Measurements from ENCODE around the gene MED26. TPM values are rescaled to one million over a fixed set of nuclear protein-coding genes. Genes with fewer than 3 reads are reported as not detected.

MED26 gene
- total and polyA plus RNA-seq, 2 of the 13 experiments (the other 11 are each of a cell fraction or from before 2014, with no cell fraction given), result 3.5 to 3.8 TPM

DNA sequence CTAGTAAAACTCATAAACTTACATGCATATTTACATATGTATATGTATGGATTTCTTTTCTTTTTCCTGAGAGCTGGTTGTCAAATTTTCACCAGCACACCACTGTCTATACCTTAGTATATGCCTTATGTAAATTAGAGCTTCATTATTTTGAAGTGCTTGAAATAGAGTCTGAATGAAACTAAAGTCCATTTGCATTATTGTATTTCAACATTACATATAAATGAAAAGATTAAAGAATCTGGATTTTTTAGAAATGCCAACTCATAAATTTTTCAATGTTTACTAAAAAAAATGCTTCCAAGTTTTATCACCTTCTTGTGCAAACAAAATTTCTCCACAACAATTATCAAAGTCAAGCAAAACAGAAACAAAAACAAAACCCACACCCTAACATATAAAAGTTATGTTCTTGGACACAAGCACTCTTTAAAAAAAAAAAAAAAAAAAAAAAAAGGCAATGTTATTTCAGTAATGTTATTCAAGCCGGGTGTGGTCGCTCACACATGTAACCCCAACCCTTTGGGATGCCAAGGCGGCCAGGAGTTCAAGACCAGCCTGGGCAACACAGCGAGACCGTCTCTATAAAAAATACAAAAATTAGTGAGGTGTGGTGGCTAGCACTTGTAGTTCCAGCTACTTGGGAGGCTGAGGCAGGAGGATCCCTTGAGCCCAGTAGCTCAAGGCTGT is 18.3 kb downstream of the MED26 start (continued):
- TF ChIP-seq, protein P1, sequence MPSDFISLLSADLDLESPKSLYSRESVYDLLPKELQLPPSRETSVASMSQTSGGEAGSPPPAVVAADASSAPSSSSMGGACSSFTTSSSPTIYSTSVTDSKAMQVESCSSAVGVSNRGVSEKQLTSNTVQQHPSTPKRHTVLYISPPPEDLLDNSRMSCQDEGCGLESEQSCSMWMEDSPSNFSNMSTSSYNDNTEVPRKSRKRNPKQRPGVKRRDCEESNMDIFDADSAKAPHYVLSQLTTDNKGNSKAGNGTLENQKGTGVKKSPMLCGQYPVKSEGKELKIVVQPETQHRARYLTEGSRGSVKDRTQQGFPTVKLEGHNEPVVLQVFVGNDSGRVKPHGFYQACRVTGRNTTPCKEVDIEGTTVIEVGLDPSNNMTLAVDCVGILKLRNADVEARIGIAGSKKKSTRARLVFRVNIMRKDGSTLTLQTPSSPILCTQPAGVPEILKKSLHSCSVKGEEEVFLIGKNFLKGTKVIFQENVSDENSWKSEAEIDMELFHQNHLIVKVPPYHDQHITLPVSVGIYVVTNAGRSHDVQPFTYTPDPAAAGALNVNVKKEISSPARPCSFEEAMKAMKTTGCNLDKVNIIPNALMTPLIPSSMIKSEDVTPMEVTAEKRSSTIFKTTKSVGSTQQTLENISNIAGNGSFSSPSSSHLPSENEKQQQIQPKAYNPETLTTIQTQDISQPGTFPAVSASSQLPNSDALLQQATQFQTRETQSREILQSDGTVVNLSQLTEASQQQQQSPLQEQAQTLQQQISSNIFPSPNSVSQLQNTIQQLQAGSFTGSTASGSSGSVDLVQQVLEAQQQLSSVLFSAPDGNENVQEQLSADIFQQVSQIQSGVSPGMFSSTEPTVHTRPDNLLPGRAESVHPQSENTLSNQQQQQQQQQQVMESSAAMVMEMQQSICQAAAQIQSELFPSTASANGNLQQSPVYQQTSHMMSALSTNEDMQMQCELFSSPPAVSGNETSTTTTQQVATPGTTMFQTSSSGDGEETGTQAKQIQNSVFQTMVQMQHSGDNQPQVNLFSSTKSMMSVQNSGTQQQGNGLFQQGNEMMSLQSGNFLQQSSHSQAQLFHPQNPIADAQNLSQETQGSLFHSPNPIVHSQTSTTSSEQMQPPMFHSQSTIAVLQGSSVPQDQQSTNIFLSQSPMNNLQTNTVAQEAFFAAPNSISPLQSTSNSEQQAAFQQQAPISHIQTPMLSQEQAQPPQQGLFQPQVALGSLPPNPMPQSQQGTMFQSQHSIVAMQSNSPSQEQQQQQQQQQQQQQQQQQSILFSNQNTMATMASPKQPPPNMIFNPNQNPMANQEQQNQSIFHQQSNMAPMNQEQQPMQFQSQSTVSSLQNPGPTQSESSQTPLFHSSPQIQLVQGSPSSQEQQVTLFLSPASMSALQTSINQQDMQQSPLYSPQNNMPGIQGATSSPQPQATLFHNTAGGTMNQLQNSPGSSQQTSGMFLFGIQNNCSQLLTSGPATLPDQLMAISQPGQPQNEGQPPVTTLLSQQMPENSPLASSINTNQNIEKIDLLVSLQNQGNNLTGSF (CRISPR knock-in tag; IDR thresholded peaks at IDR 0.05), result no peak
- TF ChIP-seq LRRFIP1 (CRISPR knock-in tag; conservative IDR thresholded peaks at IDR 0.05), result no peak

- 0 out of 2 replicates have a peak, but pooled peaks cover 6% of the 10 kb centered on the region for H3K4me1 ChIP-seq (ENCODE audit: insufficient read depth, low read length)
- in situ Hi-C loops (cut with HindIII; ENCODE audit: extremely low pct_ligation_motif_present, low pct_unique_long_range_greater_than_20kb), result no loop called here
- POLR2A ChIA-PET, result no interaction called here
- H3K36me3 ChIP-seq (replicated peaks in 1 of 2; ENCODE audit: control insufficient read depth in 1 of 2, insufficient read depth in 2 of 2, low read length in 2 of 2), result peaks cover 0 to 1% of the 10 kb centered on the region in 2 experiments; a peak in 3 of 5 replicates
- no peak for TF ChIP-seq ZNF749 (CRISPR knock-in tag; IDR thresholded peaks at IDR 0.05; ENCODE audit: borderline replicate concordance)
- TF ChIP-seq, protein P2, sequence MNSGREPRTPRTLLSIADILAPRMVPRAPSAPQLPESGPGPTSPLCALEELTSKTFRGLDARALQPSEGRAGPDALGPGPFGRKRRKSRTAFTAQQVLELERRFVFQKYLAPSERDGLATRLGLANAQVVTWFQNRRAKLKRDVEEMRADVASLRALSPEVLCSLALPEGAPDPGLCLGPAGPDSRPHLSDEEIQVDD (CRISPR knock-in tag; IDR thresholded peaks at IDR 0.05; ENCODE audit: borderline replicate concordance), result no peak
- no peak overlapping the region for H3K4me2 ChIP-seq (ENCODE audit: low read depth, low read length)
- no peak overlapping the region for H3K9ac ChIP-seq (ENCODE audit: insufficient read depth, low read depth, low read length)
- FAIRE-seq (no peak), ATAC-seq (no peak), DNase-seq (ENCODE audit: low spot score) (no peak)
- 100% methylated on average over 1 of the region's 1 CpG for WGBS (ENCODE audit: low lambda C conversion rate)
- intact Hi-C loops (cut with micrococcal nuclease; ENCODE audit: unreplicated experiment), result no loop called here
- H3K27me3 ChIP-seq (ENCODE audit: control insufficient read depth in 1 of 2, insufficient read depth in 2 of 2, low read length in 2 of 2), result no peaks in the 10 kb centered on the region
- H3K4me3 ChIP-seq (replicated peaks in 1 of 3; ENCODE audit: insufficient read depth in 1 of 3, low read depth in 2 of 3, low read length in 3 of 3), result no peak overlapping the region
- no TSS peak for BruUV-seq (replicated peaks)
- no peaks in the 10 kb centered on the region for H3K9me3 ChIP-seq (ENCODE audit: low read length)
- CTCF ChIA-PET (ENCODE audit: low intra/inter-chr PET ratio, low total read pairs), result no interaction called here
- peaks cover 8% of the 10 kb centered on the region; the same call in 1 of the 2 replicates for H4K20me1 ChIP-seq (ENCODE audit: insufficient read depth, low read length)
- no peak overlapping the region for H3K27ac ChIP-seq (ENCODE audit: extremely low read length, insufficient read depth, low read length)
- H3K79me2 ChIP-seq (ENCODE audit: insufficient read depth, low read length), result peaks cover 90% of the 10 kb centered on the region
- H2AFZ ChIP-seq (ENCODE audit: low read length), result no peak overlapping the region
Measured at GRCh38 chr19:16608290-16608739, 19.7 kb downstream of the MED26 start.
